ENCODE measurements around the gene RERG.

RERG gene

GRCh38 chr12:15130541-15130940 lies 90.7 kb downstream of the RERG start:
- no peaks in the 10 kb centered on the region for H3K36me3 ChIP-seq (ENCODE audit: control insufficient read depth, insufficient read depth, low read length)
- no peak for TF ChIP-seq CTCF (IDR thresholded peaks at IDR 0.05; ENCODE audit: insufficient read depth, low read length, poor library complexity, severe bottlenecking)
- H3K4me3 ChIP-seq (replicated peaks; ENCODE audit: low read depth, low read length): no peak overlapping the region
- H3K27me3 ChIP-seq (replicated peaks; ENCODE audit: control insufficient read depth, insufficient read depth, low read length): no peaks in the 10 kb centered on the region
- DNase-seq (ENCODE audit: extremely low read depth, insufficient read length): no peak

- Histone ChIP-seq H3K36me3 (ENCODE audit: control insufficient read depth, insufficient read depth, low read length) (no peaks in the 10 kb centered on the region), H3K4me3 (replicated peaks; ENCODE audit: low read depth, low read length) (no peak overlapping the region), H3K27me3 (replicated peaks; ENCODE audit: control insufficient read depth, insufficient read depth, low read length) (no peaks in the 10 kb centered on the region)
- TF ChIP-seq CTCF (IDR thresholded peaks at IDR 0.05; ENCODE audit: insufficient read depth, low read length, poor library complexity, severe bottlenecking): no peak
- DNase-seq (ENCODE audit: extremely low read depth, insufficient read length): no peak
Measured at GRCh38 chr12:15123401-15123800, 97.8 kb downstream of the RERG start.

- no peak for TF ChIP-seq CTCF (IDR thresholded peaks at IDR 0.05; ENCODE audit: insufficient read depth, low read length, poor library complexity, severe bottlenecking)
- H3K27me3 ChIP-seq (replicated peaks; ENCODE audit: control insufficient read depth, insufficient read depth, low read length): no peaks in the 10 kb centered on the region
- H3K36me3 ChIP-seq (ENCODE audit: control insufficient read depth, insufficient read depth, low read length): no peaks in the 10 kb centered on the region
- DNase-seq (ENCODE audit: extremely low read depth, insufficient read length): no peak
- no peak overlapping the region for H3K4me3 ChIP-seq (replicated peaks; ENCODE audit: low read depth, low read length)
Measured at GRCh38 chr12:15122344-15122743, 98.9 kb downstream of the RERG start.

- no peaks in the 10 kb centered on the region for H3K36me3 ChIP-seq (ENCODE audit: control insufficient read depth, insufficient read depth, low read length)
- no peak overlapping the region for H3K4me3 ChIP-seq (replicated peaks; ENCODE audit: low read depth, low read length)
- DNase-seq (ENCODE audit: extremely low read depth, insufficient read length): no peak
- TF ChIP-seq CTCF (IDR thresholded peaks at IDR 0.05; ENCODE audit: insufficient read depth, low read length, poor library complexity, severe bottlenecking): no peak
- no peaks in the 10 kb centered on the region for H3K27me3 ChIP-seq (replicated peaks; ENCODE audit: control insufficient read depth, insufficient read depth, low read length)
Measured at GRCh38 chr12:15118955-15119354, 102.3 kb downstream of the RERG start.

- DNase-seq (ENCODE audit: extremely low read depth, insufficient read length): no peak
- Histone ChIP-seq H3K4me3 (replicated peaks; ENCODE audit: low read depth, low read length) (no peak overlapping the region), H3K36me3 (ENCODE audit: control insufficient read depth, insufficient read depth, low read length) (no peaks in the 10 kb centered on the region), H3K27me3 (replicated peaks; ENCODE audit: control insufficient read depth, insufficient read depth, low read length) (no peaks in the 10 kb centered on the region)
- TF ChIP-seq CTCF (IDR thresholded peaks at IDR 0.05; ENCODE audit: insufficient read depth, low read length, poor library complexity, severe bottlenecking): no peak
Measured at GRCh38 chr12:15116983-15117382, 104.2 kb downstream of the RERG start.

GRCh38 chr12:15116086-15116485 lies 105.1 kb downstream of the RERG start:
- DNase-seq (ENCODE audit: extremely low read depth, insufficient read length): no peak
- H3K4me3 ChIP-seq (replicated peaks; ENCODE audit: low read depth, low read length): no peak overlapping the region
- H3K36me3 ChIP-seq (ENCODE audit: control insufficient read depth, insufficient read depth, low read length): no peaks in the 10 kb centered on the region
- no peaks in the 10 kb centered on the region for H3K27me3 ChIP-seq (replicated peaks; ENCODE audit: control insufficient read depth, insufficient read depth, low read length)
- TF ChIP-seq CTCF (IDR thresholded peaks at IDR 0.05; ENCODE audit: insufficient read depth, low read length, poor library complexity, severe bottlenecking): no peak
